GM21528 (cell line): ENCODE data around the gene TREML1.
A peak's percentile ranks its signal among the peaks of the same experiment; 100 is the strongest.
"Not testable (repeated sequence)": the region's sequence is repeated elsewhere in the genome, so short reads cannot be mapped to it uniquely, and the experiment has no call there.

Experiments used
- ATAC-seq: cut with Tn5 transposase; IDR thresholded peaks from one replicate; pipeline ENCODE4 v1.9.1; 2021; ENCODE audit warnings: mild to moderate bottlenecking, moderate library complexity; ENCODE audit not compliant: unreplicated experiment, low FRiP score

Gene TREML1, protein sequence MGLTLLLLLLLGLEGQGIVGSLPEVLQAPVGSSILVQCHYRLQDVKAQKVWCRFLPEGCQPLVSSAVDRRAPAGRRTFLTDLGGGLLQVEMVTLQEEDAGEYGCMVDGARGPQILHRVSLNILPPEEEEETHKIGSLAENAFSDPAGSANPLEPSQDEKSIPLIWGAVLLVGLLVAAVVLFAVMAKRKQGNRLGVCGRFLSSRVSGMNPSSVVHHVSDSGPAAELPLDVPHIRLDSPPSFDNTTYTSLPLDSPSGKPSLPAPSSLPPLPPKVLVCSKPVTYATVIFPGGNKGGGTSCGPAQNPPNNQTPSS

DNA sequence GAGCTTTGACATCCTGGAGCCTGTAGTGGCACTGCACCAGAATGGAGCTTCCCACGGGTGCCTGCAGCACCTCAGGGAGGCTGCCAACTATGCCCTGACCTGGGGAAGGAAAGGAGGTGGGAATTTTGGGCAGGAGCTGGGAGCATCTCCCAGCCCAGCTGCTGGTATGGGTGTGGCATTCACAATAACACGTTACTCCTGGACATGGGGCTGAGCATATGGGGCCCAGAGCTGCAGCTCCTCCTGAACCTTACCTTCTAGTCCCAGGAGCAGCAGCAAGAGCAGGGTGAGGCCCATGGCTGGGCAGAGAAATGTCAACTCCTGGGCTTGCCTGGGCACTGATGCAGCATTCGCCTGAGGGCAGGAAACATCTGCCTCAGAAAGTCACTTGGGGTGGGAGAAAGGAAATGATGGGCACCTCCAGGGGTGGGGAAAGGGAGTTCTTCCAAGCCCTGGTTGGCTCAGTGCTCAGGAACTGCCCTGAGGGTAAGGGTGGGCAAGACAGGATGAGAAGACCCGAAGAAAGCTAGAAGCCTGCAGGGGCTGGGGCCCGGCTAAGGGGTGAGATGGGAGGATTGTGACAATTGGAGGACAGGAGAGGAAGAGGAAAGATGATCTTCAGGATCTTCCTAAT is at the start of gene TREML1:
Gene TREML1 (minus strand): TSS at position 356 of the 634 bp plus-strand sequence. CDS start 59 bp downstream, at position 297.
- no peak for ATAC-seq

DNA sequence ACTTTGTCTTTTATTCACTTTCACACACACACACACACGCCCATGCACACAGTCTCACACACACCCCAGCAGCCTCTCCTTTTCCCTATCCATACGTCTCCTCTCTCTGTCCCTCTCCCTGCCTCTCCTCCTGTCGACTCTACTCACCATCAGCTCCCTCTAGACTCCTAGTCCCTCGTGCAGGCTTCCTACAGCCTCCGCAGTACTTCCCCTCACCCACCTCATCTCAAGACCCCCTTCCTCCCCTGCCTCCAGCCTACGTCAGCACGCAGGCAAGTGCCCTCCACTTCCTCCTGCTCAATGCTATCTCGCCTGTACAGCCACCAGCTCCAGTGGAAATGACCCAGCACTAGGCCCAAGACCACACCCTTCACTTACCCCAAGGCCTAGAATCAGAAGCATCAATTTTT is 47.6 kb upstream of the TREML1 start:
- ATAC-seq: no peak

DNA sequence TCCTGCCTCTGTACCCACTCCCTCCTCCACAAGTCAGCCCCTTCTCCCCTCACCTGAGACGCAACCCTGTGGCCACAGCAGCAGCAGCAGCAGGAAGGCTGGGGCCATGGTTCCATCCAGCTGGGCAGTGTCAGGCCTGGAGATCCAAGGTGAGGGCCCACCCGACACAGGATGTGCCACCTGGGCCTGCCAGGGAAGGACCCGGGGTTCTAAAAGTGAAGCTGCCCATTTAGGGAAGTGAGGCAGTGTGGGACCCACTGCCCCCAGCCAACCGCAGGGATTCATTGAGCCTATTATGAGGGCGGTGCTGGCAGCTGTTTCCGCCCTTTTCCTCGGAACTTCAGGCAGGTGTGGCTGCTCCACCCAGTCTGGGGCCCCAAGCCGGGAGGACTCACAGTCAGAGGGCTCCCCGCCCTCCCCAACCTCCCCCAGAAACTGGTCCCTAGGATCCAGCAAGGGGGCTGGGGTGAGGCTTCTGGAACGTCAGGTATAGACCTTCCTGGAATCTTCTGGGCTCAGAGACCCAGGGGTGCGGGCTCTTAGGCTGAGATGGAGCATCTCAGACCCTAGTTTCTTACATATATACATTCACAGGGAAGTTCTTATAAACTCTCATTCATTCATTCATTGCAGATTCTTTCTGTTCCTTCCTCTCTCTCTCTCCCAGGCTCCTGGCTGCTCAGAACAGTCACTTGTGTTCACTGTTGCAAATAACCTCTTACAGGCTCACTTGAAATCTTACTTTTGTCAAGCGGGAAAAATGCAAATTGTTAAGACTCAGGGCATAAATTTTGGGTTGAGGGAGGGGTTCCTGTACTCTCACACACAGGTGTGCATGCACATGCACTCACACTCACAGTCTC is 47.0 kb upstream of the TREML1 start, which contains the start of gene TREML2:
Gene TREML2 (minus strand): TSS at position 249 of the 863 bp plus-strand sequence. CDS start 141 bp downstream, at position 108.
- ATAC-seq: peak; percentile 43

DNA sequence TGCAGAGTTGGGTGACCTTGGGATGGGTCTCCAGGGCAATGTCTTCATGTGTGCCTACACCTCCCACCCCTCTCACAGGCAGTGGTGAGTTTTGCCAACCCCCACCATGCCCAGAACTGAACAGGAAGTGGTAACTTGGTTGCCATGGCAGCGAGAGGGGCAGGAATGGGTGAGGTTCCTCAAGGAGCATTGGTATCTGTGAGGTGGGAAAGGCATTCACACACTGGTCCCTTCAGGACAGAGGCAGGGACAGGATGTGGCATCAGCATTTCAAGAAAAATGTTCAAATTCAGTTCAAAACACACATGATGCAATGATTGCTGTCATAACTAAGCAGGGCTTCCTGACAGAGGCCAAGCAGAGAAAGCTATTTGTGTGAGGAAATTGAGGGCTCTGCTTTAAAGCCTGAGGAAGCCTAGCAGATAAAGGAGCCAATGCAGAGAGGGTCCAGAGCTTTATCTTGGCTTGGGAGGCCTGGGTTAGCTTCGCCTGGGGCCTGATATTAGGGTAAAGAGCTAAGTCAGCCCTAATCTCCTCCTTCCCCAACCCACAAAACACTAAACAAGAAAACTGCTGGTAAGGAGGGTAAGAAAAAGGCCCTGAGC is 46.3 kb upstream of the TREML1 start:
- ATAC-seq: peak; percentile 38

DNA sequence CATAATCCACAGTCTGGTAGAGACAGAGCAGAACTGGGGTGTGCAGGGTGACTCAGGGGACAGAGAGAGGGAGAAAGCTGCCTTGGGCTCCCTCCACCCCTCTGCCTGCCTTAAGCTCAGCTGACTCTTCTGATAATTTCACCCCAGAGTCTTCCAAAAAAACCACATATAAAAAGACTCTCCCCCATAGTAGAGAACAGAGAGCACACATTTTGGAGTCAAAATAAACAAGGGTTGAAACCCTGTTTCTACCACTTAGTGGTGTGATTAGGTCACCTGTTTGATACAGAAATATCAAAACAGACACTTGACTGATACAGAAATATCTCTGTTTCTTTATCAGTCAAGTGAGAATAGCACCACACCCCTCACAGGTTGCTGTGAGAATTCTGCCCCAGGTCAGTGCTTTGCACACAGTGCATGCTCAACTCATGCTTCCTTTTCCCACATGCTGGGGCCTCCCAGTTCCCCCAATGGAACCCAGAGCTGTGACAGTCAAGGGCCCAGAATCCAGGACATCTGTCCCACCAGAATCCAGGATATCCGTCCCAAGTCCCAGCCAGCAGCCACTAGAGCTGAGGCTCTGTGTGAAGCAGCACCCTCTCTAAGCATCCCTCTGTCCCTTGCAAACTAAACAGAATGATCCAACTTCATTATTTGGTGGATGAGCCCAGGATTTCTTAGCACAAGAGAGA is 45.6 kb upstream of the TREML1 start:
- peak; percentile 52 for ATAC-seq

DNA sequence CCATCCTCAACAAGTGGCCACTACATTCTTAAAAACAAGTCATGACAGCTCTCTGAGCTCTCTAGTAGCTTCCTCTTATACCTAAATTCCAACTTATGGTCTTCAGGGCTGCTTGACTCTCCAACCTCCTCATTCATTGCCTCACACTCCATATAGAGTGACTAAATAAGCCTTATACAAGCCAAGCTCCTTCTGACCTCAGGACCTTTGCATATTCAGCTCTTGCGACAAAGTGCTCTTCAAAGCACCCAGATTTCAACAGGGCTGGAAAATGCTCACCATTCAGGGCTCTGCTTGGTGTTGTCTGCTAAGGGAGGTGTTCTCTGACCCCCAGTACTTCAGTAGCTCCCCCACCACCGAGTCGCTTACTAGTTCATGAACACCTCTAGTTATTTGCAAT is 43.1 kb upstream of the TREML1 start:
- no peak for ATAC-seq

DNA sequence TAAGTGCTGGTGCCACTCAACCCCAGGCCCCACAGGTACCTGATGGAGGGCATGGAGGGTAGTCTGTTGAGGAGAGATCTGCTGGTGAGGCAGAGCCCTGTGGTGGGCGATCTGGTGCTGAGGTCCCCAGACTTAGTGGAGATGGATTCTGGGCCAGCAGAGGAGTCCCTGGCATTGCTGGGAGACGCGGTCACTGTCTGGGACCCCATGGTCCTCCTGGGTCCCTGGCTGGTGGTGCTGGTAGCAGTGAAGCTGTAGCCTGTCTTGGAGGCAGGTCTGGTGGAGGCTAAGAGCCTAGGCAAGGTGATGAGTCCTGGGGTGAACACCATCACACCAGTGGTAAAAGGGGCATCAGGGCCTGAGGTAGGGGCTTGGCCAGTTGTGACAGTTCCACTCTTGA is 40.2 kb upstream of the TREML1 start:
- ATAC-seq: no peak

DNA sequence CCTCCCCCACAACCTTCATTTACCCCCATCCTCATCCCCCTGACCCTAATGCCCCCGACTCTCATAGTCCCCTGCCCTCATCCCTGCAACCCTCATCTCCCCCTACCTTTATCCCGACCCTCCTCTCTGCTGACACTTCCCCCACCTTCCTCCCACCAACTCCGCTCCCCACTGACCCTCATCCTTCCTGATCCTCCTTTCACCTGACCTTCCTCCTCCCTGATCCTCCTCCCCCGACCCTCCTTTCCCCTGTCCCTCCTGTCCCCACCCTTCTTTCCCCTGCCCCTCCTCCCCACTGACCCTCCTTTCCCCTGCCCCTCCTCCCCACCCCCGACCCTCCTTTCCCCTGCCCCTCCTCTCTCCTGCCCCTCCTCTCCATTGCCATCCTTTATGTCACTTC is 39.7 kb upstream of the TREML1 start:
- ATAC-seq: no peak

DNA sequence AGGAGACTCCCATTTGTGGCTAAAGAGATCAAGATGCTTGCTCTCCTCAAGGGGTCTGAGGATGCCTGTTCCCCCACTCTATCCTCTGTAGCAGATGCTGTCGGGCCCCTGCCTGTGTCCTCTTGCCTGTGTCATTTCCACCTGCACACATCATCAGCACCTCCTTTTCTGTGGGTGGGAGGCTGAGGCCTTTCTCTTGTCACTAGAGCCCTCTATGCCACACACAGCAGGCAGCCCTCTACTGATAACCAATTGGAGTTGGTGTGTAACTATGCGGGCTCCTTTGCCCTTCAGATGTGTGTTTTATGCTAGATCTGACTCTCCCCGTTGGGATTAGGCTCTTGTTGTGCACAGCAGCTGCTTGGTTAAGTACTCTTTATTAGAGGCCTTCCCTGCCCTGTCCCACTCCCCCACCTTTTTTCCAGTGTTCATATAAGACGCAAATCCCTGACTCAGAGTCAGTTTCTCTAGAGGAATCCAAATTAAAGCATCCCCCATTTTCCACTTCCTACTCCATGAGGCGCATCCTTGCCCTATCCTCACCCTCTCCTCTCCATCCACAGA is 39.1 kb upstream of the TREML1 start:
- no peak for ATAC-seq

DNA sequence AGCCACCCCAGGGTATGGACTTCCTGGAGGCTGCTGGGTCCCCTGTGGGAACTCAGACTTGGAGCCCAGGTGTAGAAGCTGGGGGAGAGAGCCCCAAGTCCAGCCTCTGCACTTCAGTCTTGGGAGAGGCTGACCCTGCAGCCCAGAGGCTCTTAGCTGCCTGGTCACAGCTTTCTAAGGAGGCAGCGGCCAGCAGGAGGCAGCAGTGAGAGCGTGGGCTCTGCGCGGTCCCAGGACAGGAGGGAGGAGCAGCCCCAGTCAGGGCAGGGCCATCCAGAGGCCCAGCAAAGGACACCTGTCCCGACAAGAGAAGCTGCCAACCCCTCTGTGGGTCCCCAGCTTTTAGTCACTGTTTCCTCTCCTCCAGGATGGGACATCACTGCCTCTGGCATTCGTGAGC is 37.4 kb upstream of the TREML1 start:
- no peak for ATAC-seq

DNA sequence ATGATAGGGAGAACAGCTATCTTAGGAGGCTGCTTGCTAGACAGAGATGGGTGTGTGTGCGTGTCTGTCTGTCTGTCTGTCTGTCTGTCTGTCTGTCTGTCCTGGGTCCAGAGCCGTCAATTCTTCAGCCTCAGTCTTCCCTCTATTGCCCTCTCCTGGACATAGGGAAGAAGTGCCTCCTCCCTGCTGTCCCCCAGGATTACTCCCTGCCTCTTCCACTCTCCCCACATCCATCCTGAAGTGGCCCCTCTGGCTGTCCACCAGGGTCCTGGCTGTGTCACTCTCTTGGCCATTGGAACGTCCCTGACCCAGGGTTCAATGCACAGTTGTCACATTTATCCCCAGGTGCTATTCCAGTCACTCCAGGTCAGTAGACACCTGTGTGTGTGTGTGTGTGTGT is 36.6 kb upstream of the TREML1 start:
- ATAC-seq: no peak

DNA sequence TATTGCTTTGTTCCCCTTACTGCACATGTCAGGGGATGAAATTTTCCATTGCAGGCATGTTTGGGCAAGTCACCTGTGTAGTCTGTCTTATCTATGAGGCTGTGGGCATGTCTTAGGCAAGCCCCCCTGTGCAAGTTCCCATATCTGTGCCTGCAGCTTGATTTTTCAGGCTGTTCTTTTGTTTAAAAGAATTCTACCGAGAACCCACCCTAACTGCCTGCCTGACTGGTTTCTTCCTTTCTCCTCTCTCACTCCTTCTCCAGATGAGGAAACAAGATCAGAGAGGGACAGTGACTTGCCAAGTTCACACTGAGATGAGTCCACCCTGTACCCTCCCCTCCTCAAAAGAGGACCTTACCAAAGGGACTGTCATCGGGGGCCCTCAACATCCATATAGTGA is 35.8 kb upstream of the TREML1 start:
- no peak for ATAC-seq

DNA sequence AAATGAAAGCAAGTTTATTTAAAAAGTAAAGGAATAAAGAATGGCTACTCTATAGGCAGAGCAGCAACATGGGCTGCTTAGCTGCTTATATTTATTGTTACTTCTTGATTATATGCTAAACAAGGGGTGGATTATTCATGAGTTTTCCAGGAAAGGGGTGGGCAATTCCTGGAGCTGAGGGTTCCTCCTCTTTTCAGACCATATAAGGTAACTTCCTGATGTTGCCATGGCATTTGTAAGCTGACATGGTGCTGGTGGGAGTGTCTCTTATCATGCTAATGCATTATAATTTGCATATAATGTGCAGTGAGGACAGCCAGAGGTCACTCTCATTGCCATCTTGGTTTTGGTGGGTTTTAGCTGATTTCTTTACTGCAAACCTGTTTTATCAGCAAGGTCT is 34.9 kb upstream of the TREML1 start:
- ATAC-seq: not testable (repeated sequence)

DNA sequence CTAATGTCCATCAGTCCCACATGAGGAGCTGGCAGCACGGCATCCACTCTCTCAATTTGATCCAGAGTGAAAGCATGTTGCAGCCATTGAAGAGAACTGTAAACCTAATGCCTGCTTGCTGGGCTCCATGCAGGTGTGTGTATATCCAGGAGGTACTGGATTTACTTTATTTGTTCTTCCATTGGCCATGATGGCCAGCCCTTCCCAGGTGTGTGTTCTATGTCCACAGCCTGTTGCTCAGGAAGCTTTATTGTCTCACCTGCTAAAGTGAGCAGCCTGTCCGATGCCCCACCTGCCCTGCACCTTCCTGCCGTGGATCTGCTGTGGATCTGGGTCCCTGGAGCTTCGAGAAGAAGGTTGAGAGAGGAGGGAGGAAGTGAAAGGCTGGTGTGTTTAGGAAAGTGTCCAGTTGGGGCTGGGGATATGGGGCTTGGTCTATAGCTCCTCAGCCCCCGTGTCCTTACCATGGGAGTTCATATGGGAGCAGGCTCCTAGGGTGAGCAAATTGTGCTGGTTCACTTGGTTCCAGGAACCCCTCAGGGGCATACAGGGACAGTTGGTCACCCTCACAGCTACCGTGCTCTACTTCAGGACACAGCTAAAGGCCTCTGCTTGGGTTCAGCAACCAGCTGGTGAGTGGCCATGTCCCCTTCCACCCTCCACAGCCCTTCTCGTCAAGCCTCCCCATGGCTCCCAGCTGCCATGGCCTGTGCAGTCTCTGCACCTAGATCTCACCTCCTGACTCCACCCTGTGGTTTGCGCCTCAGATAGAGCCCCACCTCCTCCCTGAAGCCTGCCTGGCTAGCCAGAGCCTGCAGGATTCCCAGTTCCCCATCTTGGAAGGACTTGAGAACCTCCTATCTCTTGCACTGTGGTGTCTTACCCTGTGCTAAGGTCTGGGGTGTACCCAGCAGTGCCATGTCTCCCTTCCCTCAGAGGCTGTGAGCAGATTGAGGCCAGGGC is 34.1 kb upstream of the TREML1 start:
- ATAC-seq: no peak

DNA sequence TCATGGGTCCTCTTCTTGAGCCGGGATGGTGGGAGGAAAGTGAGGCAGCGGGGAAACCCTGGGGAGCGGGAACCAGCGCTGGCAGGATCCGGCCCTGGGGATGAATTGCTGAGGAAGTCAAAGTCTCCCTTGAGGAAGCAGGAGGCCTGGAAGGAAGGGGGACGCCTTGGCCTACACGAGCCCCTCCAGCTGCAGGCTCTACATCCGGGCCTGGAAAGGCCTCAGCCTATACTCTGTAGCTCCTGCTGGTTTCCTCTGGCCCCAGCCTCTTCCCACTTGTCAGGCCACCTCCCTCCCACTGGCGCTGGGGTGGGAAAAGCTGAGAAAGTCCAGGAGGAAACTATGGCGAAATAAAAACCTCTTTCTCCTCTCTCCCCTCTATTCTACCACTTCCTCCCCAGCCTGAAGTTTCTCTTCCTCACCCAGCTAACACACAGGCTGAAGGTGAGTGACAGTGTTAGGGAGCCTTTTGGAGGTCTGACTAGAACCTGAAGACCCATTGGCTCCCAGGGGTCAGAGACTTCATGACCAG is 31.9 kb upstream of the TREML1 start:
- no peak for ATAC-seq

DNA sequence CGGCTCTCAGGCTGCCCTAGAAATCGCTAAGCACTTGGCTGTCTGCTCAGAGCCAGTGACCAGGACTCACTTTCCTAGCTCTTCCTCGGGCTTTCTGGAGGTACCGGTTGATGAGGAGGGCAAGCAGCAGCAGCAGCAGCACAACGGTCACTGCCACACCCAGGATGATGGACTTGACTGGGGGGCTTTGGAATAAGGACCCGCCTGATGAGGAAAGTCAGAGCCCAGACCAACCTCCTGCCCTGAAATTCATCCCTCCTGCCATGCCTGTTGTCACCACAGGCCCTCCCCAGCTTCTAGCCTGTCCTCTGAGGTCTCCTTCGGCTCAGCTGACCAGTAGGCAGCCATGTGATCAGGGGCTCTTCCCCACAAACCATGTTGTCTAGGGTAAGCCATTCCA is 30.6 kb upstream of the TREML1 start:
- ATAC-seq: no peak

DNA sequence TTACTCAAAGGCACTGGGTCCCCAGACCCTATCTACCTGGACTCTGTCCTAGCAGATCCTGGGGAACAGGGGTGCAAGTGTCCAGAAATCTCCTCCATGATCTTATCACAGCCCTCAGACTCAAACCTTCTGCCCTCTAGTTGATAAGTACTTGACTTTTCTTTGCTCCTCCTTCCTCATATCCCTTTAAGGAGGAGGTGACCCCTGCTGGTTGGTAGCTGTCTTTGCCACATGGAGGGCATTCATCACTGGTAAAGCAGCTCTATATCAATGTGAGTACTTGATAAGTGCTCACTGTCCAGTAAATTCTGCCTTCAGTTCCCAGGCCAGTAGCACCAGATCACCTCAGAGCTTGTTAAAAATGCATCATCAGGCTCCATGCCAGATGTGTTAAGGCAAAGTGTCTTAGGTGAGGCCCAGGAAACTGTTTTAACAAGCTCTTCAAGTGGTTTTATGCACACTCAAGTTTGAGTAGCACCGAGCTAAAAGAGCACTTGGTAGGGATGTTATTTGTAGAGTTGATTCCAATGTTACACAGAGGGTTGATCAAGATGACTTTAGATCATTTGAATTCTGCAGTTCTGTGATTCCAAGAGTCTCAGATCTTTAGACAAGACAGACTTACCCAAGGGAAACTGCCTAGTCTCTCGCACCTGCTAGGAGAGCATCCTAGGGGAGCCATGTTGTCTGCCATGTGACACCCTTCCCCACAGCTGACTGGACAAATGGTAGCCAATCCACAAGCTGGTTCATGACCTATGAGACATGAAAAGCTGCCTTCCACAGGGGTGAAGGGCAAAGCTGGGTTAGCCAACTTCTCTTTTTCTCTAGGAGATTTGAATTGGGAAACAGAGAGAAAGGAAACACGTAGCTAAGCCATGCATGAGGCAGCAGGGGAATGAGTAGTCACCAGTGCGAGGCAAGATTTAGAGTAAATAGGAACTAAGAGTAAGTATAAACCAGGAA is 28.2 kb upstream of the TREML1 start:
- ATAC-seq: no peak
